Measurements from ENCODE around the gene PRUNE2.

DNA sequence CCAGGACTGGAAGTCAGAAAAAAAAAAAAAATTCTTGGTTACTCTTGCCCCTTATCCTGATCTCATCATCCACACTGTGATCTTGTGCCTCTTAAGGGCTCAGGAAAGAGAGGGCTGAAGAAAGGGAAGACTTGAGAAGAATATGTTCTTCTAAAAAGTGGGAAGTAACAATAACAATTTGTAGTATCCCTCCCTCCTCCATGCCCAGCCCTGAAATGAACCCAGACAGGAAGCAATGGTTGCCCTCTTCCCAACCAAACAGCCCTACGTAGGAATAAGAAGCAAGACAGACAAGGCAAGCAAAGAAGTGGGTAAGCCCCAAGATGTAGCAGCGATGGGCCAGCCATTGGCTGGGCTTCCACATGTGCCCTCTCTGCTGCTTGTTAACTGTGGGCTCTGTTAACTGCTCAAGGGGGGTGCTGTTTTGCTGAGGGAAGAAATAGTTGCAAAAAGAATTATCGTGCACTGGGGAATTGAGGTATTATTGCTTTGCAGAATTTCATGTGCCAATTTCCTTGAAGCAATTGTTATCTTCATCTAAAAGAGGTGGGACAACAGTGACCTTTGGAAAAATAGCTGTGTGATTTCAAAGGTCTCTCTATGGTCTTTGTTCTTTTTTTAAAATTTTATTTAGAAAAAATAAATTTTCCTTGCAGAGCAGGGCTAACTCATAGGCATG is 288.3 kb downstream of the PRUNE2 start:
- TF ChIP-seq, protein P1, sequence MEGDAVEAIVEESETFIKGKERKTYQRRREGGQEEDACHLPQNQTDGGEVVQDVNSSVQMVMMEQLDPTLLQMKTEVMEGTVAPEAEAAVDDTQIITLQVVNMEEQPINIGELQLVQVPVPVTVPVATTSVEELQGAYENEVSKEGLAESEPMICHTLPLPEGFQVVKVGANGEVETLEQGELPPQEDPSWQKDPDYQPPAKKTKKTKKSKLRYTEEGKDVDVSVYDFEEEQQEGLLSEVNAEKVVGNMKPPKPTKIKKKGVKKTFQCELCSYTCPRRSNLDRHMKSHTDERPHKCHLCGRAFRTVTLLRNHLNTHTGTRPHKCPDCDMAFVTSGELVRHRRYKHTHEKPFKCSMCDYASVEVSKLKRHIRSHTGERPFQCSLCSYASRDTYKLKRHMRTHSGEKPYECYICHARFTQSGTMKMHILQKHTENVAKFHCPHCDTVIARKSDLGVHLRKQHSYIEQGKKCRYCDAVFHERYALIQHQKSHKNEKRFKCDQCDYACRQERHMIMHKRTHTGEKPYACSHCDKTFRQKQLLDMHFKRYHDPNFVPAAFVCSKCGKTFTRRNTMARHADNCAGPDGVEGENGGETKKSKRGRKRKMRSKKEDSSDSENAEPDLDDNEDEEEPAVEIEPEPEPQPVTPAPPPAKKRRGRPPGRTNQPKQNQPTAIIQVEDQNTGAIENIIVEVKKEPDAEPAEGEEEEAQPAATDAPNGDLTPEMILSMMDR (IDR thresholded peaks at IDR 0.05) = no peak
- TF ChIP-seq POLR2AphosphoS5 (IDR thresholded peaks at IDR 0.05) = no peak
- no peak for TF ChIP-seq POLR2A (IDR thresholded peaks at IDR 0.05)

Measured in breast epithelium (tissue), 3 donors.